IMR-90 (cell line): Measurements from ENCODE around the gene NEO1. TPM values are rescaled to one million over a fixed set of nuclear protein-coding genes. Genes with fewer than 3 reads are reported as not detected.

Source experiments
- ATAC-seq: fragments of 200-7000 bp; cut with Tn5 transposase; 2 replicates; pipeline ENCODE4 v1.9.1; 2020; ENCODE audit warnings: low read depth, mild to moderate bottlenecking, moderate library complexity
- BruUV-seq: library from RNA; stranded (reverse); fragments of 400-500 nt; replicated peaks from 2 replicates; lab custom pipeline; 2021; lab: Mats Ljungman, UMichigan
- CTCF ChIA-PET: fragments of 300-600 bp; formaldehyde crosslinking; extraction: SDS; loops from one replicate; lab custom pipeline; 2021; ENCODE audit warnings: antibody characterized with exemption; lab: Yijun Ruan, JAX
- POLR2A ChIA-PET: fragments of 300-600 bp; sonication (Branson Sonifier 250); formaldehyde crosslinking; loops from one replicate; lab custom pipeline; 2022; ENCODE audit warnings: antibody characterized with exemption; ENCODE audit not compliant: unreplicated experiment; lab: Charles Lee
- DNase-seq: peaks from one replicate; pipeline ENCODE4 v3.0.0; 2013
- H2AFZ ChIP-seq: replicated peaks from 2 replicates; pipeline ENCODE3; 2013; ENCODE audit warnings: low read length, mild to moderate bottlenecking; ENCODE audit not compliant: poor library complexity
- H2AK5ac ChIP-seq: 2 replicates; pipeline ENCODE4 v1.6.1; 2013; ENCODE audit warnings: low read depth, low read length, inconsistent platforms
- H2AK9ac ChIP-seq: replicated peaks from 2 replicates; pipeline ENCODE3; 2013; ENCODE audit warnings: mild to moderate bottlenecking, low read depth, low read length, moderate library complexity; ENCODE audit not compliant: poor library complexity
- H2BK120ac ChIP-seq: 2 replicates; pipeline ENCODE4 v1.6.1; 2013; ENCODE audit warnings: low read depth, low read length, inconsistent platforms
- H2BK15ac ChIP-seq: 3 replicates; pipeline ENCODE4 v1.6.1; 2013; ENCODE audit warnings: low read depth, low read length, inconsistent platforms
- H2BK20ac ChIP-seq: 2 replicates; pipeline ENCODE4 v1.6.1; 2013; ENCODE audit warnings: low read depth, mild to moderate bottlenecking, inconsistent platforms, low read length, moderate library complexity
- H2BK5ac ChIP-seq: 2 replicates; pipeline ENCODE4 v1.6.1; 2013; ENCODE audit warnings: mild to moderate bottlenecking, low read depth, low read length, inconsistent platforms; ENCODE audit not compliant: poor library complexity, severe bottlenecking
- H3K14ac ChIP-seq: replicated peaks from 2 replicates; pipeline ENCODE4 v1.6.1; 2013; ENCODE audit warnings: low read depth, low read length, inconsistent platforms
- H3K18ac ChIP-seq: 2 replicates; pipeline ENCODE4 v1.6.1; 2013; ENCODE audit warnings: low read depth, low read length, control low read depth
- H3K23ac ChIP-seq: 2 replicates; pipeline ENCODE4 v1.6.1; 2013; ENCODE audit warnings: low read depth, low read length, inconsistent platforms
- H3K27ac ChIP-seq: 2 replicates; pipeline ENCODE4 v1.5.1; 2013; ENCODE audit warnings: mild to moderate bottlenecking, control low read depth, low read length; ENCODE audit not compliant: insufficient read depth
- H3K27me3 ChIP-seq: 2 replicates; pipeline ENCODE4 v1.6.1; 2013; ENCODE audit warnings: low read length; ENCODE audit not compliant: control insufficient read depth, insufficient read depth
- H3K36me3 ChIP-seq: 2 replicates; pipeline ENCODE4 v1.6.1; 2013; ENCODE audit warnings: low read length, mixed read lengths; ENCODE audit not compliant: control insufficient read depth, insufficient read depth
- H3K4ac ChIP-seq: 2 replicates; pipeline ENCODE4 v1.6.1; 2013; ENCODE audit warnings: low read depth, low read length, inconsistent platforms
- H3K4me1 ChIP-seq: 2 replicates; pipeline ENCODE4 v1.6.1; 2013; ENCODE audit warnings: low read length, mixed read lengths; ENCODE audit not compliant: control insufficient read depth, insufficient read depth
- H3K4me2 ChIP-seq: 2 replicates; pipeline ENCODE4 v1.6.1; 2013; ENCODE audit warnings: low read depth, mild to moderate bottlenecking, control low read depth, low read length, moderate library complexity
- H3K4me3 ChIP-seq: 2 replicates; pipeline ENCODE4 v1.5.1; 2013; ENCODE audit warnings: low read depth, mild to moderate bottlenecking, control low read depth, low read length, moderate library complexity; ENCODE audit not compliant: insufficient read depth
- H3K56ac ChIP-seq: 2 replicates; pipeline ENCODE4 v1.6.1; 2013; ENCODE audit warnings: low read length, inconsistent platforms; ENCODE audit not compliant: insufficient read depth; ENCODE audit errors: extremely low read depth
- H3K79me1 ChIP-seq, 2 experiments: 2 replicates each; pipeline ENCODE4 v1.6.1; 2013; ENCODE audit warnings: low read length in 2 of 2, inconsistent platforms in 1 of 2, low read depth in 1 of 2
- H3K9ac ChIP-seq: 2 replicates; pipeline ENCODE4 v1.6.1; 2013; ENCODE audit warnings: low read depth, low read length, control low read depth
- H3K9me1 ChIP-seq: 2 replicates; pipeline ENCODE4 v1.6.1; 2013; ENCODE audit warnings: low read length, inconsistent platforms; ENCODE audit not compliant: insufficient read depth
- H3K9me3 ChIP-seq: 2 replicates; pipeline ENCODE4 v1.6.1; 2013; ENCODE audit warnings: low read length; ENCODE audit not compliant: control insufficient read depth, insufficient read depth
- H4K20me1 ChIP-seq: 2 replicates; pipeline ENCODE4 v1.6.1; 2013; ENCODE audit warnings: low read length, inconsistent platforms; ENCODE audit not compliant: insufficient read depth
- H4K5ac ChIP-seq: 2 replicates; pipeline ENCODE4 v1.6.1; 2013; ENCODE audit warnings: mild to moderate bottlenecking, low read depth, low read length, control low read depth
- H4K8ac ChIP-seq, 2 experiments: 2 replicates each; pipeline ENCODE4 v1.6.1; 2013; ENCODE audit warnings: low read depth in 2 of 2, low read length in 2 of 2, control low read depth in 1 of 2, inconsistent platforms in 1 of 2
- H4K91ac ChIP-seq: 2 replicates; pipeline ENCODE4 v1.6.1; 2013; ENCODE audit warnings: low read depth, low read length, inconsistent platforms; ENCODE audit not compliant: insufficient read depth
- BHLHE40 ChIP-seq: fragments of 150-350 bp; IDR thresholded peaks from 2 replicates; pipeline ENCODE4 v1.6.1; 2016; ENCODE audit warnings: mild to moderate bottlenecking, low read depth, low read length
- CEBPB ChIP-seq: IDR thresholded peaks from 2 replicates; pipeline ENCODE4 v1.6.1; 2012; ENCODE audit warnings: low read depth, low read length, improper control_type of control experiment
- CHD1 ChIP-seq: IDR thresholded peaks from 2 replicates; pipeline ENCODE4 v1.6.1; 2012; ENCODE audit warnings: low read depth, low read length, improper control_type of control experiment
- CTCF ChIP-seq: conservative IDR thresholded peaks from 2 replicates; pipeline ENCODE4 v1.5.1; 2012; ENCODE audit warnings: mild to moderate bottlenecking, low read depth, low read length, improper control_type of control experiment
- ELK1 ChIP-seq: fragments of 150-350 bp; IDR thresholded peaks from 2 replicates; pipeline ENCODE4 v1.6.1; 2016; ENCODE audit warnings: low read depth, mild to moderate bottlenecking, low read length, moderate library complexity, borderline replicate concordance
- MAFK ChIP-seq: IDR thresholded peaks from 2 replicates; pipeline ENCODE4 v1.6.1; 2012; ENCODE audit warnings: low read depth, low read length, improper control_type of control experiment
- MAZ ChIP-seq: IDR thresholded peaks from 2 replicates; pipeline ENCODE4 v1.6.1; 2012; ENCODE audit warnings: low read depth, mild to moderate bottlenecking, low read length, improper control_type of control experiment, moderate library complexity, borderline replicate concordance
- MXI1 ChIP-seq: IDR thresholded peaks from 2 replicates; pipeline ENCODE4 v1.6.1; 2012; ENCODE audit warnings: low read depth, mild to moderate bottlenecking, low read length, moderate library complexity, borderline replicate concordance
- NFE2L2 ChIP-seq: fragments of 150-350 bp; IDR thresholded peaks from 2 replicates; pipeline ENCODE4 v1.6.1; 2016; ENCODE audit warnings: low read depth, mild to moderate bottlenecking, low read length
- POLR2A ChIP-seq: IDR thresholded peaks from 2 replicates; pipeline ENCODE4 v1.6.1; 2012; ENCODE audit warnings: mild to moderate bottlenecking, low read depth, low read length
- RAD21 ChIP-seq: IDR thresholded peaks from 2 replicates; pipeline ENCODE4 v1.6.1; 2012; ENCODE audit warnings: low read length, improper control_type of control experiment
- RCOR1 ChIP-seq: IDR thresholded peaks from 2 replicates; pipeline ENCODE4 v1.6.1; 2012; ENCODE audit warnings: mild to moderate bottlenecking, low read length, improper control_type of control experiment; ENCODE audit not compliant: insufficient replicate concordance
- RFX5 ChIP-seq: IDR thresholded peaks from 2 replicates; pipeline ENCODE4 v1.8.0; 2012; ENCODE audit warnings: low read depth, mild to moderate bottlenecking, low read length, moderate library complexity
- SMC3 ChIP-seq: fragments of 150-350 bp; IDR thresholded peaks from 2 replicates; pipeline ENCODE4 v1.6.1; 2016; ENCODE audit warnings: low read depth, mild to moderate bottlenecking, antibody characterized with exemption, low read length, moderate library complexity
- WGBS, 2 experiments: methylation state at CpG; one replicate each; pipeline versions ENCODE4 v1.1.5 to v1.1.7; 2013; ENCODE audit warnings: missing lambda C conversion rate in 2 of 2; ENCODE audit not compliant: insufficient read length in 1 of 2; ENCODE audit errors: extremely low coverage in 2 of 2; 5-methylcytosine and 5-hydroxymethylcytosine counted together
- dilution Hi-C: fragments of 300-500 bp; cut with HindIII; formaldehyde crosslinking; loops from one replicate; pipeline ENCODE4 v1.14.3; 2018; ENCODE audit warnings: low sequenced_read_pairs; ENCODE audit not compliant: unreplicated experiment
- in situ Hi-C: fragments of 300-500 bp; cut with MboI; formaldehyde crosslinking; loops from 3 replicates; pipeline ENCODE4 v1.14.3; 2019; ENCODE audit warnings: low sequenced_read_pairs, inconsistent platforms, mixed read lengths
- intact Hi-C: fragments of 100-400 bp; cut with micrococcal nuclease; formaldehyde crosslinking; loops from 2 replicates; pipeline ENCODE4 v1.10.0; 2022
- polyA plus RNA-seq, 3 experiments: library from polyadenylated mRNA; depleted of rRNA; stranded (reverse); fragments of >200 nt; gene quantifications; 2 replicates each; pipeline ENCODE4 v1.2.3, GENCODE V29; 2012; ENCODE audit warnings: low replicate concordance in 1 of 3
- total RNA-seq: library from RNA; depleted of rRNA; stranded (reverse); fragments of >200 nt; gene quantifications from 2 replicates; pipeline ENCODE4 v1.2.3, GENCODE V29; 2012
- TF ChIP-seq, protein P1 (sequence below): fragments of 150-350 bp; IDR thresholded peaks from 2 replicates; pipeline ENCODE4 v1.6.1; 2017; ENCODE audit warnings: mild to moderate bottlenecking, antibody characterized with exemption, low read length, low read depth

NEO1 gene
- total and polyA plus RNA-seq, 2 of the 4 experiments (the other 2 are of a cell fraction): 16.3 to 18.5 TPM

DNA sequence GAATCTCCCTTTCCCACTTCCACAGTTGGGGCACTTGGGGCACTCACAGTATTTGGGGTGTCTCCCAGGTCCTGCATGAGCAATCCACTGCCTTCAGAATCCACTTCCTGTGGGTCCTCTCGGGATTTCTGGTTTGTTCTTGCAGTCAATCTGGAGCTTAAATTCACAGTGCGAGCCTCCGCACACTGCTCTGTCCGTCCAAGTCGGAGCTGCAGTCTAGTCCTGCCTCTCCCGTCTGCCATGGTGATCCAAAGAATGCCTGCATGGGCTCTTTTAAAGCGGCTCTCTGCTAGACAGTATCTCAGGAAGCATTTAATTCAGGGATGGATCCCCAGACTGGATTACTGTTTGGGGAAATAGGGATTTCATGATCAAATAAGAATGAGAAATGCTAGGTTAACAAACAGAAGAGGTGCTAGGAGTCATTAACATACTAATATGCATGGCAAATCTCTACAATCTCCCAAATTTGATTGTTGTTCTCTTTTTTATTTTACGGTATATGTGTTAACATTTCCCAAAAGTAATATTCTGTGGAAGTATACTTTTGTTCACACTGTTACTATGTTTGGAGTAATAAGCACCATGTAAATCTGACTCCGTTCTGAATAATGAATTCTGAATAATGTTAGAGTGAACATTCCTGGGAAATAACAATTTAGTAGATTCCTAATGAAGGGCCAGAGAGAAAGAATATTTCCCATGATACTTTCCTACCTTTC lies 174.0 kb downstream of the NEO1 start:
- Histone ChIP-seq H2BK5ac (no peak overlapping the region), H2BK120ac (no peak overlapping the region), H3K18ac (no peak overlapping the region), H4K91ac (no peak overlapping the region), H3K79me1 (no peaks in the 10 kb centered on the region; a peak in 1 of 4 replicates), H2BK20ac (no peak overlapping the region), H3K56ac (no peak overlapping the region), H4K5ac (no peak overlapping the region), H4K8ac (no peak overlapping the region), H3K4me2 (no peak overlapping the region), H3K9ac (no peak overlapping the region), H3K36me3 (no peaks in the 10 kb centered on the region), H3K9me3 (no peaks in the 10 kb centered on the region), H3K4me3 (no peak overlapping the region), H3K27me3 (no peaks in the 10 kb centered on the region), H3K9me1 (0 out of 2 replicates have a peak, but pooled peaks cover 4% of the 10 kb centered on the region), H3K23ac (no peak overlapping the region), H2AK9ac (no peak overlapping the region), H3K4ac (no peak overlapping the region), H3K27ac (no peak overlapping the region), H2AFZ (no peak overlapping the region), H3K4me1 (peaks cover 3% of the 10 kb centered on the region), H2AK5ac (no peak overlapping the region), H3K14ac (no peak overlapping the region), H4K20me1 (no peaks in the 10 kb centered on the region), H2BK15ac (no peak overlapping the region)
- BruUV-seq: no TSS peak
- DNase-seq: no peak
- dilution Hi-C loops (no loop called here), intact Hi-C loops (no loop called here), in situ Hi-C loops (no loop called here)
- no peak for ATAC-seq
- ChIA-PET POLR2A (interaction anchor here (0.5 kb wide), 1 partner anchor 24 kb away, joined by 4 read pairs; no protein-coding TSS in a partner anchor), CTCF (interaction anchor here (1.2 kb wide), 1 partner anchor 444 kb away, joined by 3 read pairs; no protein-coding TSS in a partner anchor)
- 100% methylated on average over 2 of the region's 9 CpGs; no CpG with 5 or more reads in 1 of the 2 experiments for WGBS, 2 experiments
- TF ChIP-seq CHD1 (no peak), RAD21 (no peak), MXI1 (no peak), BHLHE40 (no peak), MAZ (no peak), SMC3 (no peak), CEBPB (no peak), RFX5 (no peak), ELK1 (no peak), POLR2A (no peak), RCOR1 (no peak), NFE2L2 (no peak), CTCF (no peak), MAFK (no peak)
- TF ChIP-seq, protein P1, sequence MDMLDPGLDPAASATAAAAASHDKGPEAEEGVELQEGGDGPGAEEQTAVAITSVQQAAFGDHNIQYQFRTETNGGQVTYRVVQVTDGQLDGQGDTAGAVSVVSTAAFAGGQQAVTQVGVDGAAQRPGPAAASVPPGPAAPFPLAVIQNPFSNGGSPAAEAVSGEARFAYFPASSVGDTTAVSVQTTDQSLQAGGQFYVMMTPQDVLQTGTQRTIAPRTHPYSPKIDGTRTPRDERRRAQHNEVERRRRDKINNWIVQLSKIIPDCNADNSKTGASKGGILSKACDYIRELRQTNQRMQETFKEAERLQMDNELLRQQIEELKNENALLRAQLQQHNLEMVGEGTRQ: no peak
